ENCODE data around the gene MYCN.
"Not testable (repeated sequence)": the region's sequence is repeated elsewhere in the genome, so short reads cannot be mapped to it uniquely, and the experiment has no call there.

MYCN gene

GRCh38 chr2:15939854-15940660, at the start of gene MYCN:
MYCN (plus strand) TSS chr2:15940550; CDS start chr2:15942065, 1,515 bp downstream.
- in situ Hi-C loops (cut with MboI; ENCODE audit: low sequenced_read_pairs) = no loop called here

GRCh38 chr2:15890936-15891905, 49.1 kb upstream of the MYCN start:
- in situ Hi-C loops (cut with MboI; ENCODE audit: low sequenced_read_pairs) = no loop called here

- in situ Hi-C loops (cut with MboI; ENCODE audit: low sequenced_read_pairs) = no loop called here
Measured at GRCh38 chr2:15892151-15892880, 48.0 kb upstream of the MYCN start.

GRCh38 chr2:15893085-15893484, 47.3 kb upstream of the MYCN start:
- in situ Hi-C loops (cut with MboI; ENCODE audit: low sequenced_read_pairs) = no loop called here

- in situ Hi-C loops (cut with MboI; ENCODE audit: low sequenced_read_pairs) = no loop called here
Measured at GRCh38 chr2:15893689-15894480, 46.5 kb upstream of the MYCN start.

- in situ Hi-C loops (cut with MboI; ENCODE audit: low sequenced_read_pairs) = no loop called here
Measured at GRCh38 chr2:15894481-15895144, 45.7 kb upstream of the MYCN start.

GRCh38 chr2:15895615-15896469, 44.5 kb upstream of the MYCN start:
- in situ Hi-C loops (cut with MboI; ENCODE audit: low sequenced_read_pairs) = no loop called here

- in situ Hi-C loops (cut with MboI; ENCODE audit: low sequenced_read_pairs) = no loop called here
Measured at GRCh38 chr2:15896859-15897258, 43.5 kb upstream of the MYCN start.

GRCh38 chr2:15897431-15898098, 42.8 kb upstream of the MYCN start:
- in situ Hi-C loops (cut with MboI; ENCODE audit: low sequenced_read_pairs) = no loop called here

- in situ Hi-C loops (cut with MboI; ENCODE audit: low sequenced_read_pairs) = no loop called here
Measured at GRCh38 chr2:15899327-15899612, 41.1 kb upstream of the MYCN start.

GRCh38 chr2:15899751-15900493, 40.4 kb upstream of the MYCN start:
- in situ Hi-C loops (cut with MboI; ENCODE audit: low sequenced_read_pairs) = no loop called here

- in situ Hi-C loops (cut with MboI; ENCODE audit: low sequenced_read_pairs) = no loop called here
Measured at GRCh38 chr2:15901095-15901807, 39.1 kb upstream of the MYCN start.

GRCh38 chr2:15901808-15902130, 38.6 kb upstream of the MYCN start:
- in situ Hi-C loops (cut with MboI; ENCODE audit: low sequenced_read_pairs) = no loop called here

- in situ Hi-C loops (cut with MboI; ENCODE audit: low sequenced_read_pairs) = not testable (repeated sequence)
Measured at GRCh38 chr2:15903910-15904309, 36.4 kb upstream of the MYCN start.

- in situ Hi-C loops (cut with MboI; ENCODE audit: low sequenced_read_pairs) = no loop called here
Measured at GRCh38 chr2:15905267-15905645, 35.1 kb upstream of the MYCN start.

- in situ Hi-C loops (cut with MboI; ENCODE audit: low sequenced_read_pairs) = no loop called here
Measured at GRCh38 chr2:15905986-15906491, 34.3 kb upstream of the MYCN start.

- in situ Hi-C loops (cut with MboI; ENCODE audit: low sequenced_read_pairs) = no loop called here
Measured at GRCh38 chr2:15906778-15907177, 33.6 kb upstream of the MYCN start.

Measured in HL-60/S4 (cell line).